WTC11 (cell line): ENCODE data around the gene ELMO3.

Experiments
- ATF1 ChIP-seq: sonication (generic); formaldehyde crosslinking; IDR thresholded peaks from 2 replicates; pipeline ENCODE4 v1.8.1; 2023; ENCODE audit warnings: mild to moderate bottlenecking, moderate library complexity, missing genetic modification reagents
- CREM ChIP-seq: sonication (generic); formaldehyde crosslinking; IDR thresholded peaks from 2 replicates; pipeline ENCODE4 v1.8.1; 2022; ENCODE audit warnings: mild to moderate bottlenecking, missing genetic modification reagents, moderate library complexity
- JUN ChIP-seq: sonication (generic); formaldehyde crosslinking; IDR thresholded peaks from 2 replicates; pipeline ENCODE4 v1.8.0; 2023; ENCODE audit warnings: mild to moderate bottlenecking, missing genetic modification reagents
- NFE2L1 ChIP-seq: sonication (generic); formaldehyde crosslinking; IDR thresholded peaks from 2 replicates; pipeline ENCODE4 v1.8.1; 2023; ENCODE audit warnings: missing genetic modification reagents
- SP1 ChIP-seq: sonication (generic); formaldehyde crosslinking; conservative IDR thresholded peaks from 2 replicates; pipeline ENCODE4 v1.8.1; 2022; ENCODE audit warnings: missing genetic modification reagents
- TP53 ChIP-seq: sonication (generic); formaldehyde crosslinking; IDR thresholded peaks from 2 replicates; pipeline ENCODE4 v1.8.1; 2023; ENCODE audit warnings: mild to moderate bottlenecking, missing genetic modification reagents
- ZNF138 ChIP-seq: sonication (generic); formaldehyde crosslinking; conservative IDR thresholded peaks from 2 replicates; pipeline ENCODE4 v1.8.1; 2022; ENCODE audit warnings: mild to moderate bottlenecking, moderate library complexity, missing genetic modification reagents
- ZNF263 ChIP-seq: sonication (generic); formaldehyde crosslinking; IDR thresholded peaks from 2 replicates; pipeline ENCODE4 v1.8.1; 2022; ENCODE audit warnings: low read depth, mild to moderate bottlenecking, moderate library complexity, missing genetic modification reagents
- ZNF416 ChIP-seq: fragments of 250-450 bp; sonication (Bioruptor Pico); IDR thresholded peaks from 2 replicates; pipeline ENCODE4 v1.9.0; 2021; ENCODE audit warnings: mild to moderate bottlenecking, inconsistent platforms
- TF ChIP-seq, protein P1 (sequence below): fragments of 200-600 bp; IDR thresholded peaks from 2 replicates; pipeline ENCODE4 v1.8.0; 2022; ENCODE audit warnings: antibody characterized with exemption
- TF ChIP-seq, protein P2 (sequence below): sonication (generic); formaldehyde crosslinking; IDR thresholded peaks from 2 replicates; pipeline ENCODE4 v1.8.1; 2022; ENCODE audit warnings: missing genetic modification reagents, borderline replicate concordance
- TF ChIP-seq, protein P3 (sequence below): sonication (generic); formaldehyde crosslinking; conservative IDR thresholded peaks from 2 replicates; pipeline ENCODE4 v1.8.1; 2022; ENCODE audit warnings: mild to moderate bottlenecking, missing genetic modification reagents
- TF ChIP-seq, protein P4 (sequence below): sonication (generic); formaldehyde crosslinking; IDR thresholded peaks from 2 replicates; pipeline ENCODE4 v1.8.0; 2022; ENCODE audit warnings: missing genetic modification reagents

DNA sequence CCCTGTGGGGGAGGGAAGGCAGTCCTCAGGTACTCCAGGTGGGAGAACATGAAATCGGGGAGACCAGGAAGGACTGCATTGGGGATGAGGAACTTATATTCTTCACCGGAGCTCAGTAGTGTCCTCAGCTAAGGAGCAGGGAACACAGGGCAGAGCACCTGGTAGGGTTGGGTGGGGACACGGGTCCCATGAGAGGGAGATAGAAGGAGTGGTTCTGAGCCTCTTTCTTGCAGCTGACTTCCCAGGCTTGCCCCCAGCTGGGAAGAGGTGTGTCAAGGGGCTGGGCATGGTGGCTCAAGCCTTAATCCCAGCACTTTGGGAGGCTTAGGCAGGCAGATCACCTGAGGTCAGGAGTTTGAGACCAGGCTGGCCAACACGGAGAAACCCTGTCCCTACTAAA lies 46.3 kb downstream of the ELMO3 start:
- TF ChIP-seq, protein P1, sequence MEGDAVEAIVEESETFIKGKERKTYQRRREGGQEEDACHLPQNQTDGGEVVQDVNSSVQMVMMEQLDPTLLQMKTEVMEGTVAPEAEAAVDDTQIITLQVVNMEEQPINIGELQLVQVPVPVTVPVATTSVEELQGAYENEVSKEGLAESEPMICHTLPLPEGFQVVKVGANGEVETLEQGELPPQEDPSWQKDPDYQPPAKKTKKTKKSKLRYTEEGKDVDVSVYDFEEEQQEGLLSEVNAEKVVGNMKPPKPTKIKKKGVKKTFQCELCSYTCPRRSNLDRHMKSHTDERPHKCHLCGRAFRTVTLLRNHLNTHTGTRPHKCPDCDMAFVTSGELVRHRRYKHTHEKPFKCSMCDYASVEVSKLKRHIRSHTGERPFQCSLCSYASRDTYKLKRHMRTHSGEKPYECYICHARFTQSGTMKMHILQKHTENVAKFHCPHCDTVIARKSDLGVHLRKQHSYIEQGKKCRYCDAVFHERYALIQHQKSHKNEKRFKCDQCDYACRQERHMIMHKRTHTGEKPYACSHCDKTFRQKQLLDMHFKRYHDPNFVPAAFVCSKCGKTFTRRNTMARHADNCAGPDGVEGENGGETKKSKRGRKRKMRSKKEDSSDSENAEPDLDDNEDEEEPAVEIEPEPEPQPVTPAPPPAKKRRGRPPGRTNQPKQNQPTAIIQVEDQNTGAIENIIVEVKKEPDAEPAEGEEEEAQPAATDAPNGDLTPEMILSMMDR = no peak
- TF ChIP-seq ZNF263 (CRISPR knock-in tag) (no peak), ATF1 (CRISPR knock-in tag) (no peak), ZNF138 (CRISPR knock-in tag) (no peak), CREM (CRISPR knock-in tag) (no peak), ZNF416 (CRISPR knock-in tag) (no peak), SP1 (no peak), JUN (CRISPR knock-in tag) (no peak), TP53 (CRISPR knock-in tag) (no peak), NFE2L1 (CRISPR knock-in tag) (no peak)
- TF ChIP-seq, protein P2, sequence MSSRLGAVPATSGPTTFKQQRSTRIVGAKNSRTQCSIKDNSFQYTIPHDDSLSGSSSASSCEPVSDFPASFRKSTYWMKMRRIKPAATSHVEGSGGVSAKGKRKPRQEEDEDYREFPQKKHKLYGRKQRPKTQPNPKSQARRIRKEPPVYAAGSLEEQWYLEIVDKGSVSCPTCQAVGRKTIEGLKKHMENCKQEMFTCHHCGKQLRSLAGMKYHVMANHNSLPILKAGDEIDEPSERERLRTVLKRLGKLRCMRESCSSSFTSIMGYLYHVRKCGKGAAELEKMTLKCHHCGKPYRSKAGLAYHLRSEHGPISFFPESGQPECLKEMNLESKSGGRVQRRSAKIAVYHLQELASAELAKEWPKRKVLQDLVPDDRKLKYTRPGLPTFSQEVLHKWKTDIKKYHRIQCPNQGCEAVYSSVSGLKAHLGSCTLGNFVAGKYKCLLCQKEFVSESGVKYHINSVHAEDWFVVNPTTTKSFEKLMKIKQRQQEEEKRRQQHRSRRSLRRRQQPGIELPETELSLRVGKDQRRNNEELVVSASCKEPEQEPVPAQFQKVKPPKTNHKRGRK (CRISPR knock-in tag) = no peak
- TF ChIP-seq, protein P3, sequence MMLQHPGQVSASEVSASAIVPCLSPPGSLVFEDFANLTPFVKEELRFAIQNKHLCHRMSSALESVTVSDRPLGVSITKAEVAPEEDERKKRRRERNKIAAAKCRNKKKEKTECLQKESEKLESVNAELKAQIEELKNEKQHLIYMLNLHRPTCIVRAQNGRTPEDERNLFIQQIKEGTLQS = no peak
- TF ChIP-seq, protein P4, sequence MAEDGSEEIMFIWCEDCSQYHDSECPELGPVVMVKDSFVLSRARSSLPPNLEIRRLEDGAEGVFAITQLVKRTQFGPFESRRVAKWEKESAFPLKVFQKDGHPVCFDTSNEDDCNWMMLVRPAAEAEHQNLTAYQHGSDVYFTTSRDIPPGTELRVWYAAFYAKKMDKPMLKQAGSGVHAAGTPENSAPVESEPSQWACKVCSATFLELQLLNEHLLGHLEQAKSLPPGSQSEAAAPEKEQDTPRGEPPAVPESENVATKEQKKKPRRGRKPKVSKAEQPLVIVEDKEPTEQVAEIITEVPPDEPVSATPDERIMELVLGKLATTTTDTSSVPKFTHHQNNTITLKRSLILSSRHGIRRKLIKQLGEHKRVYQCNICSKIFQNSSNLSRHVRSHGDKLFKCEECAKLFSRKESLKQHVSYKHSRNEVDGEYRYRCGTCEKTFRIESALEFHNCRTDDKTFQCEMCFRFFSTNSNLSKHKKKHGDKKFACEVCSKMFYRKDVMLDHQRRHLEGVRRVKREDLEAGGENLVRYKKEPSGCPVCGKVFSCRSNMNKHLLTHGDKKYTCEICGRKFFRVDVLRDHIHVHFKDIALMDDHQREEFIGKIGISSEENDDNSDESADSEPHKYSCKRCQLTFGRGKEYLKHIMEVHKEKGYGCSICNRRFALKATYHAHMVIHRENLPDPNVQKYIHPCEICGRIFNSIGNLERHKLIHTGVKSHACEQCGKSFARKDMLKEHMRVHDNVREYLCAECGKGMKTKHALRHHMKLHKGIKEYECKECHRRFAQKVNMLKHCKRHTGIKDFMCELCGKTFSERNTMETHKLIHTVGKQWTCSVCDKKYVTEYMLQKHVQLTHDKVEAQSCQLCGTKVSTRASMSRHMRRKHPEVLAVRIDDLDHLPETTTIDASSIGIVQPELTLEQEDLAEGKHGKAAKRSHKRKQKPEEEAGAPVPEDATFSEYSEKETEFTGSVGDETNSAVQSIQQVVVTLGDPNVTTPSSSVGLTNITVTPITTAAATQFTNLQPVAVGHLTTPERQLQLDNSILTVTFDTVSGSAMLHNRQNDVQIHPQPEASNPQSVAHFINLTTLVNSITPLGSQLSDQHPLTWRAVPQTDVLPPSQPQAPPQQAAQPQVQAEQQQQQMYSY (CRISPR knock-in tag) = no peak
